A673 (cell line): Measurements from ENCODE around the gene STX7.

Experiments
- CTCF ChIP-seq: fragments of 300-800, 200-600 bp; sonication (generic); conservative IDR thresholded peaks from 2 replicates; pipeline ENCODE4 v1.5.1; 2017; ENCODE audit warnings: low read depth, mild to moderate bottlenecking, antibody characterized with exemption, low read length, moderate library complexity, mixed read lengths
- EZH2 ChIP-seq: fragments of 200-600 bp; sonication (generic); IDR thresholded peaks from 2 replicates; pipeline ENCODE4 v1.6.1; 2017; ENCODE audit warnings: borderline replicate concordance, low read depth, mild to moderate bottlenecking, mixed read lengths, antibody characterized with exemption, low read length; ENCODE audit not compliant: poor library complexity, severe bottlenecking

- TF ChIP-seq CTCF (no peak), EZH2 (no peak)
Observed at GRCh38 chr6:132551214-132551613, 38.3 kb upstream of the STX7 start.
